Stimulated activated CD8-positive, alpha-beta memory T cell treated with anti-CD3 and anti-CD28 coated beads, Interleukin-12 subunit alpha, Interleukin-12 subunit beta, amount 100 ng/mL, for 24 hours (primary cell): ENCODE measurements around the gene DRAP1.
A peak's percentile ranks its signal among the peaks of the same experiment; 100 is the strongest.

ENCODE experiments used
- DNase-seq: peaks from one replicate; pipeline ENCODE4 v3.0.0-alpha.2; 2020; ENCODE audit errors: extremely low read depth

The DRAP1 gene

GRCh38 chr11:65919141-65919572 lies at the start of gene DRAP1:
DRAP1 (plus strand) TSS chr11:65919426; CDS start chr11:65919502, 76 bp downstream.
- DNase-seq, result peak; percentile 99

- no peak for DNase-seq
Observed at GRCh38 chr11:65869643-65870306, 49.5 kb upstream of the DRAP1 start.

GRCh38 chr11:65870307-65870658 lies 48.9 kb upstream of the DRAP1 start:
- no peak for DNase-seq

- no peak for DNase-seq
Observed at GRCh38 chr11:65870706-65871681, 48.2 kb upstream of the DRAP1 start.

- no peak for DNase-seq
Observed at GRCh38 chr11:65871811-65872548, 47.2 kb upstream of the DRAP1 start.

GRCh38 chr11:65872586-65873317 lies 46.5 kb upstream of the DRAP1 start, which contains the start of gene EFEMP2:
EFEMP2 (minus strand) TSS chr11:65872800; CDS start chr11:65872354, 446 bp downstream.
- no peak for DNase-seq

GRCh38 chr11:65873318-65874156 lies 45.7 kb upstream of the DRAP1 start:
- peak; percentile 83 for DNase-seq

- no peak for DNase-seq
Observed at GRCh38 chr11:65879617-65880016, 39.6 kb upstream of the DRAP1 start, which contains the start of gene CTSW. CTSW (plus strand) TSS chr11:65879837; CDS start chr11:65879855, 18 bp downstream.

GRCh38 chr11:65880027-65880426 lies 39.2 kb upstream of the DRAP1 start:
- DNase-seq, result no peak

- no peak for DNase-seq
Observed at GRCh38 chr11:65880844-65881421, 38.3 kb upstream of the DRAP1 start.

GRCh38 chr11:65882120-65883057 lies 36.8 kb upstream of the DRAP1 start:
- DNase-seq, result no peak

GRCh38 chr11:65883058-65883761 lies 36.0 kb upstream of the DRAP1 start:
- DNase-seq, result no peak

- no peak for DNase-seq
Observed at GRCh38 chr11:65883786-65884715, 35.2 kb upstream of the DRAP1 start.

- no peak for DNase-seq
Observed at GRCh38 chr11:65884716-65885092, 34.5 kb upstream of the DRAP1 start.

- no peak for DNase-seq
Observed at GRCh38 chr11:65885231-65885630, 34.0 kb upstream of the DRAP1 start.

- no peak for DNase-seq
Observed at GRCh38 chr11:65885808-65886536, 33.3 kb upstream of the DRAP1 start.
